ENCODE data around the gene ADAT1.

Gene ADAT1

GRCh38 chr16:75588716-75589115 lies 34.4 kb downstream of the ADAT1 start:
- in situ Hi-C loops (cut with HindIII; ENCODE audit: low pct_ligation_motif_present, low pct_unique_long_range_greater_than_20kb, low sequenced_read_pairs), result no loop called here

GRCh38 chr16:75584108-75584507 lies 39.0 kb downstream of the ADAT1 start:
- DNase-seq, result no peak
- in situ Hi-C loops (cut with HindIII; ENCODE audit: low pct_ligation_motif_present, low pct_unique_long_range_greater_than_20kb, low sequenced_read_pairs), result no loop called here

More at GRCh38 chr16:75588716-75589115, 34.4 kb downstream of the ADAT1 start:
- no peak for DNase-seq

- no peak for DNase-seq
- in situ Hi-C loops (cut with HindIII; ENCODE audit: low pct_ligation_motif_present, low pct_unique_long_range_greater_than_20kb, low sequenced_read_pairs), result no loop called here
These were observed 43.7 kb downstream of the ADAT1 start for GRCh38 chr16:75579281-75579834.

DNA sequence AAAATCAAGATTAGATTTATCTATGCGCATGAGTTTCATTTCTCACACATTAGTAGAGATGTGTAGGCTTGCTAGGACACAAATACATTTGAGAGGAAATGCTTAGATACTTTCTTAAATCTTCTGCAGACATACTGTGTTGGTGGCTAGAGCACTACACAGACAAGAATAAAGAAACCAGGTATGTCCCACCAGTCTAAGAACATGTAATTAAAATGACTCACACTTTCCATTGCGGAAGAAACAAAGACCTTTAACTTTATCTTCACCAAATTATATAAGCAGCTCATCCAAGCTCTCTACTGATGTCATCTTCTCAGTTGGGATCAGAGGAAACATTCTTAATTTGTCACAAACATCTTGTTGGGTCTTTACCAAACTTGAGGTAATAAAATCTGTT lies 44.4 kb downstream of the ADAT1 start:
- in situ Hi-C loops (cut with HindIII; ENCODE audit: low pct_ligation_motif_present, low pct_unique_long_range_greater_than_20kb, low sequenced_read_pairs), result no loop called here
- no peak for DNase-seq

DNA sequence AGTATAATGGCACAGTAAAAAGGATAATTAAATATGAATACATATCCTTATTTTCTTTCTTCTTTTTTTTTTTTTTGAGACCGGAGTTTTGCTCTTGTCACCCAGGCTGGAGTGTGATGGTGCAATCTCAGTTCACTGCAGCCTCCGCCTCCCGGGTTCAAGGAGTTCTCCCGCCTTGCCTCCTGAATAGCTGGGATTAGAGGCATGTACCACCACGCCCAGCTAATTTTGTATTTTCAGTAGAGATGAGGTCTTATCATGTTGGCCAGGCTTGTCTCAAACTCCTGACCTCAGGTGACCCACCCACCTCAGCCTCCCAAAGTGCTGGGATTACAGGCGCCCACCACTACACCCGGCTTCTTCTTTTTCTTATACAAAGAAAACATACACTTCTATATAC lies 44.9 kb downstream of the ADAT1 start:
- in situ Hi-C loops (cut with HindIII; ENCODE audit: low pct_ligation_motif_present, low pct_unique_long_range_greater_than_20kb, low sequenced_read_pairs), result no loop called here
- no peak for DNase-seq

GRCh38 chr16:75576384-75576811 lies 46.7 kb downstream of the ADAT1 start:
- no peak for DNase-seq
- in situ Hi-C loops (cut with HindIII; ENCODE audit: low pct_ligation_motif_present, low pct_unique_long_range_greater_than_20kb, low sequenced_read_pairs), result no loop called here

GRCh38 chr16:75575958-75576357 lies 47.1 kb downstream of the ADAT1 start:
- DNase-seq, result no peak
- in situ Hi-C loops (cut with HindIII; ENCODE audit: low pct_ligation_motif_present, low pct_unique_long_range_greater_than_20kb, low sequenced_read_pairs), result no loop called here

GRCh38 chr16:75573955-75574354 lies 49.1 kb downstream of the ADAT1 start:
- in situ Hi-C loops (cut with HindIII; ENCODE audit: low pct_ligation_motif_present, low pct_unique_long_range_greater_than_20kb, low sequenced_read_pairs), result no loop called here
- no peak for DNase-seq

DNA sequence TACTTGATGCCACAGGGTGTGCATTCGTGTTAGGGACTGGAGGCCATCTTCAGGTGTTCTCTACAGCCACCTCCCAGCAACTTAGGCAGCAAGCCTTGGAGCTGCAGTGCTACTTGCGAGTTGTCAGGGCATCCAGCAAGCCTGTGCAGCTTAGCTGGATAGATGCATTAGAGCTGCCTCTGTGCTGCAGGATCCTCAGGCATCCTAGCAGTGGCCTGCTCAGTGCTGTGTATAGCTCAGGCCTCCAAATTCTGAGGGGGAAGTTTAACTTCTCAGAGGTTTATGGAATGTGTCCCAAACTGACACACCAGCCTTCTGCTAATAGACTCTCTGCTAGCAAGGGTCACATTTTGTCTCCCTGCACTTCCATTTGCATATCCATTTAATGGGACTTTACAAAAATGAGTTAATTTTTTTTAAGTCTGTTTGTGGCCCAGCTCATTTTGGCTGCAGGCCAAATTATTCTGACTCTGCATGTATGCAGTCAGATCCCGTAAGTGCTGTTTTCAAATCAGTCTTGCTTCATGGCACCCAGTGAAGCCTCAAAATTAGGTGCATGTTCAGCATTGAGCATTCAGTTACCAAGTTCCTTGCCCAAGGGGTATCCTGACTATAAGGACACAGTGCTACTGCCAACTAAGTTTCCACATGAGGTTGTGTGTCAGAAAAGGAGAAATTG lies 50.1 kb downstream of the ADAT1 start:
- DNase-seq, result no peak
- in situ Hi-C loops (cut with HindIII; ENCODE audit: low pct_ligation_motif_present, low pct_unique_long_range_greater_than_20kb, low sequenced_read_pairs), result no loop called here

GRCh38 chr16:75570396-75571065 lies 52.5 kb downstream of the ADAT1 start:
- in situ Hi-C loops (cut with HindIII; ENCODE audit: low pct_ligation_motif_present, low pct_unique_long_range_greater_than_20kb, low sequenced_read_pairs), result no loop called here
- no peak for DNase-seq

DNA sequence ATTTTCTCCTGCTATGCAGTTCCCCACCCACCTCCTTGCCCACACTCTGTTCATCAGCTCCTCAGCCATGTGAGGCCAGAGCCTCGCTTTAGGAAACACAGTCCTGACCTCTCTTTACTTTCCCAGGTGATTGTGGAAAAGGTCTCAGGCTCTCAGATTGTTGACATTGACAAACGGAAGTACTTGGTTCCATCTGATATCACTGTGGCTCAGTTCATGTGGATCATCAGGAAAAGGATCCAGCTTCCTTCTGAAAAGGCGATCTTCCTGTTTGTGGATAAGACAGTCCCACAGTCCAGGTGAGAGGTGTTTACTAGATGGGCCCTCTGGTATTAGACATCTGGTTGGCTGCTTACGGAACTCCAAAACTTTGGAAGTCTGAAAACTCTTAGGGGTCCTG lies 55.2 kb downstream of the ADAT1 start:
- DNase-seq, result no peak
- in situ Hi-C loops (cut with HindIII; ENCODE audit: low pct_ligation_motif_present, low pct_unique_long_range_greater_than_20kb, low sequenced_read_pairs), result no loop called here

DNA sequence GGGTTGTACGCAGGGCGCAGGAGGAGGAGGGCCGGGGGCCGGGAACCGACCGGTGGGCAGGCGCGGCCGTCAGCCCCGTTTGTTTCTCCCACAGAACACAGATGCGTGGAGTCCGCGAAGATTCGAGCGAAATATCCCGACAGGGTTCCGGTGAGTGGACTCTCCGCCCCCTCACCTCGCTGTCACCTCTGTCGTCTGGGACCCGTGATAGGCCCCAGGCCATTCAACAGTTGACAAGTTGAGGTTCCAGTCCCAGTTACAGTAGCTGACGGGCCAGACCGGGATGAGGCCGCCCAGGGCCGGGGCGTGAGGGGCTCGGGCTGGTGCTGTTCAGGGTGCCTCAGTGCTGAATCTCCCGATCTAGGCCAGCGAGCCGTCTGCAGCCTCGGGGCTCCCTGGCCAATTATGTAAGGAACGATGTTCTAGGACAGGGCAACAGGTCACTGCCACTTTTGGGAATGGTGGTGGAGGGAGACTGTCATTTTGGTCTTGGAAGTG lies 56.3 kb downstream of the ADAT1 start:
- DNase-seq, result peak; percentile 27
- in situ Hi-C loops (cut with HindIII; ENCODE audit: low pct_ligation_motif_present, low pct_unique_long_range_greater_than_20kb, low sequenced_read_pairs), result no loop called here

DNA sequence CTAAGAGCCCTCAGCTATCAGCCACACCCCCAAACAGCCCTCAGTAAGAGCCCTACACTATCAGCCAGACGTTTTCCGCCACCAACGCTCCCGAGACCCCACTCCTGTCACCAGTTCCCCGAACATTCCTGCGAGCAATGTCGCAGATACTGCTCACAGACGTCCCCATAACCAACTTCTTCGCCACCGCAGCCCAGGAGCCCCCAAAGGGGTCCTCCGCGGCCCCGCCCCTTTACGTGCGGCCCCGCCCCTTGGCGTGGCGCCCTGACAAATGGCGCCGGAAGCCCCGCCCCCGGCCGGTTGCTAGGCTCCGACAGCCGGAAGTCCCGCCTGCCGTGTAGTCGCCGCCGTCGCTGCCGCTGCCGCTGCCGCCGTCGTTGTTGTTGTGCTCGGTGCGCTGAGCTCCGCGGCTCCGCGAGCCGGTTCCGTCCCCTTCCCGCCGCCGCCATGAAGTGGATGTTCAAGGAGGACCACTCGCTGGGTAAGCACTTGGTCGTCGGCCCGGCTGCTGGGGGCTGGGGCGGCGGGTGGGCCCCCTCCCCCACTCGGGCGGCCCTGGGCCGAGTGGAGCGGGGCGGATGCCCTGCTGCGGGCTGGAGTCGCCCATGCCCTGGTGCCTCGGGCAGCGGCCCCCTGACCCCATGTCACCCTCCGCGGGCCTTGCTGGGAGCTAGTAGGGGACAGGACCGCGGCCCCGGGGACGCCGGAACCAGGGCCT lies 56.9 kb downstream of the ADAT1 start, which contains the start of gene GABARAPL2:
Gene GABARAPL2 (plus strand): TSS at position 340 of the 718 bp plus-strand sequence. CDS start 108 bp downstream, at position 448.
- DNase-seq, result peak; percentile 85

GRCh38 chr16:75565640-75566039 lies 57.4 kb downstream of the ADAT1 start:
- in situ Hi-C loops (cut with HindIII; ENCODE audit: low pct_ligation_motif_present, low pct_unique_long_range_greater_than_20kb, low sequenced_read_pairs), result no loop called here
- no peak for DNase-seq

More for the DNA sequence above, 56.9 kb downstream of the ADAT1 start, which contains the start of gene GABARAPL2:
- in situ Hi-C loops (cut with HindIII; ENCODE audit: low pct_ligation_motif_present, low pct_unique_long_range_greater_than_20kb, low sequenced_read_pairs), result no loop called here

DNA sequence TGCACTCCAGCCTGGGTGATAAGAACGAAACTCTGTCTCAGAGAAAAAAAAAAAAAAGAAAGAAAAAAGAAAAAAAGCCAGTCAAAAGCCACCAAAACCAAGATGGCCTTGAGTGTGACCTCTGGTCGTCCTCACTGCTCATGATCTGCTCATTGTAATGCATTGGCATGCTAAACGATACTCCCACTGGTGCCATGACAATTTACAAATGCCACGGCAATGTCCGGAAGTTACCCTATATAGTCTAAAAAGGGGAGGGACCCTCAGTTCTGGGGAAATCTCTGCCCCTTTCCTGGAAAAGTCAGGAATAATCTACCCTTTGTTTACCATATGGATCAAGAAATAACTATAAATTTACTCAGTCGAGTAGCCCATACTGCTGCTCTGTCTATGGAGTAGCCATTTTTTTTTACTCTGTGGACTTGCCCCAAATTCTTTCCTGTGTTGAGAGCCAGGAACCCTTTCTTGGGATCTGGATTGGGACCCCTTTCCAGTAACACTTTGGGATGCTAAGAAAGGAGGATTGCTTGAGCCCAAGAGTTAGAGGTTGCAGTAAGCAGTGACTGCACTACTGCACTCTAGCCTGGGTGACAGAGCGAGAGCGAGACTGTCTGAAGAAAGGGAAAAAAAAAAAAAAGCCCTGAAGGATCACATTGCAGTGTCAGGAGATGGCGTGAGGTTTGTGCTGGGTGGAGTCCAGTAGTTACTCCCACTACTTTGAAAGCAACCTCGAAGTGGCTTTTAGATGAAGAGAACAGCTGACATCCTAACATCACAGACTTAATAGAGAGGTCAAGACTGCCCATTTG lies 63.3 kb downstream of the ADAT1 start:
- in situ Hi-C loops (cut with HindIII; ENCODE audit: low pct_ligation_motif_present, low pct_unique_long_range_greater_than_20kb, low sequenced_read_pairs), result no loop called here
- DNase-seq, result no peak

GRCh38 chr16:75558846-75559401 lies 64.2 kb downstream of the ADAT1 start:
- in situ Hi-C loops (cut with HindIII; ENCODE audit: low pct_ligation_motif_present, low pct_unique_long_range_greater_than_20kb, low sequenced_read_pairs), result no loop called here
- no peak for DNase-seq

GRCh38 chr16:75556431-75556950 lies 66.6 kb downstream of the ADAT1 start:
- no peak for DNase-seq
- in situ Hi-C loops (cut with HindIII; ENCODE audit: low pct_ligation_motif_present, low pct_unique_long_range_greater_than_20kb, low sequenced_read_pairs), result no loop called here
